ENCODE measurements around the gene ERC2.

DNA sequence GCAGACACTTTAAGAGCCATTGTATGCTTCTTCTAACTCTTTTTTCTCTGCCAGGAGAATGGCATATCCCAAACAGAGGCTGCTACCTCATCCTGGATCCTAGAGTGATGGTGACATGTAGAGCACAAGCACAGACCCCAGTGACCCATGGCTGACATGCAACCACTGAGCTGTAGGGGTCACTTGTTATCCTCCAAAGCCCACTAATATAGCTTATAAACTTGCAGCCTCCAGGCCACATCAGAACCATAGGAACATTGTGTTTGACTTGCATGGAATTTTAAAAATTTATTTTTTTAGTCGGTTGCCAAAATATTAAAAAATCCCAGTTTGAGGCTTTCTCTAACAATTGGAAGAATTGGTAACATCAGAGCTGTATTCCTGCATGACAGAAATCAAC is 698.2 kb downstream of the ERC2 start:
- no peak for TF ChIP-seq KLF12 (CRISPR knock-in tag; IDR thresholded peaks at IDR 0.05; ENCODE audit: borderline replicate concordance)
- TF ChIP-seq HMG20B (CRISPR knock-in tag; conservative IDR thresholded peaks at IDR 0.05): no peak
- TF ChIP-seq HES4 (CRISPR knock-in tag; IDR thresholded peaks at IDR 0.05; ENCODE audit: borderline replicate concordance): no peak
- TF ChIP-seq SALL1 (CRISPR knock-in tag; IDR thresholded peaks at IDR 0.05): no peak
- TF ChIP-seq ZNF501 (CRISPR knock-in tag; IDR thresholded peaks at IDR 0.05): no peak
- TF ChIP-seq TAF1 (CRISPR knock-in tag; IDR thresholded peaks at IDR 0.05): no peak
- TF ChIP-seq, protein P1, sequence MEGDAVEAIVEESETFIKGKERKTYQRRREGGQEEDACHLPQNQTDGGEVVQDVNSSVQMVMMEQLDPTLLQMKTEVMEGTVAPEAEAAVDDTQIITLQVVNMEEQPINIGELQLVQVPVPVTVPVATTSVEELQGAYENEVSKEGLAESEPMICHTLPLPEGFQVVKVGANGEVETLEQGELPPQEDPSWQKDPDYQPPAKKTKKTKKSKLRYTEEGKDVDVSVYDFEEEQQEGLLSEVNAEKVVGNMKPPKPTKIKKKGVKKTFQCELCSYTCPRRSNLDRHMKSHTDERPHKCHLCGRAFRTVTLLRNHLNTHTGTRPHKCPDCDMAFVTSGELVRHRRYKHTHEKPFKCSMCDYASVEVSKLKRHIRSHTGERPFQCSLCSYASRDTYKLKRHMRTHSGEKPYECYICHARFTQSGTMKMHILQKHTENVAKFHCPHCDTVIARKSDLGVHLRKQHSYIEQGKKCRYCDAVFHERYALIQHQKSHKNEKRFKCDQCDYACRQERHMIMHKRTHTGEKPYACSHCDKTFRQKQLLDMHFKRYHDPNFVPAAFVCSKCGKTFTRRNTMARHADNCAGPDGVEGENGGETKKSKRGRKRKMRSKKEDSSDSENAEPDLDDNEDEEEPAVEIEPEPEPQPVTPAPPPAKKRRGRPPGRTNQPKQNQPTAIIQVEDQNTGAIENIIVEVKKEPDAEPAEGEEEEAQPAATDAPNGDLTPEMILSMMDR (CRISPR knock-in tag; IDR thresholded peaks at IDR 0.05): no peak
- no peak for TF ChIP-seq PHF5A (CRISPR knock-in tag; IDR thresholded peaks at IDR 0.05; ENCODE audit: low read depth, unreplicated experiment)
- TF ChIP-seq BRCA1 (CRISPR knock-in tag; IDR thresholded peaks at IDR 0.05): no peak
- TF ChIP-seq, protein P2, sequence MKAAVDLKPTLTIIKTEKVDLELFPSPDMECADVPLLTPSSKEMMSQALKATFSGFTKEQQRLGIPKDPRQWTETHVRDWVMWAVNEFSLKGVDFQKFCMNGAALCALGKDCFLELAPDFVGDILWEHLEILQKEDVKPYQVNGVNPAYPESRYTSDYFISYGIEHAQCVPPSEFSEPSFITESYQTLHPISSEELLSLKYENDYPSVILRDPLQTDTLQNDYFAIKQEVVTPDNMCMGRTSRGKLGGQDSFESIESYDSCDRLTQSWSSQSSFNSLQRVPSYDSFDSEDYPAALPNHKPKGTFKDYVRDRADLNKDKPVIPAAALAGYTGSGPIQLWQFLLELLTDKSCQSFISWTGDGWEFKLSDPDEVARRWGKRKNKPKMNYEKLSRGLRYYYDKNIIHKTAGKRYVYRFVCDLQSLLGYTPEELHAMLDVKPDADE (CRISPR knock-in tag; IDR thresholded peaks at IDR 0.05): no peak
